ENCODE results near the gene TMEM269. TPM values are rescaled to one million over a fixed set of nuclear protein-coding genes. Genes with fewer than 3 reads are reported as not detected.

Gene TMEM269
- total RNA-seq, 1 donor from 2014 or later: 0.18 TPM

GRCh38 chr1:42847721-42848460, 63.1 kb downstream of the TMEM269 start:
- no peak for DNase-seq (ENCODE audit: low spot score)

GRCh38 chr1:42848823-42849537, 64.2 kb downstream of the TMEM269 start:
- DNase-seq (ENCODE audit: low spot score): no peak

GRCh38 chr1:42849944-42850343, 65.2 kb downstream of the TMEM269 start:
- no peak for DNase-seq (ENCODE audit: low spot score)

Other genes starting within 250 kb of the TMEM269 start
- 27.8 TPM for gene PPIH, start 126.6 kb upstream of the TMEM269 start, total RNA-seq
- 424 TPM for gene YBX1, start 102.6 kb upstream of the TMEM269 start, total RNA-seq
- gene CLDN19, start 44.8 kb upstream of the TMEM269 start, total RNA-seq: not detected
- 22.0 TPM for gene P3H1, start 18.0 kb upstream of the TMEM269 start, total RNA-seq
- 8.1 TPM for gene C1orf50, start 17.7 kb upstream of the TMEM269 start, total RNA-seq
- gene ERMAP, start 32.1 kb downstream of the TMEM269 start, total RNA-seq: 22.8 TPM
- gene SVBP, start 32.4 kb downstream of the TMEM269 start, total RNA-seq: 18.8 TPM
- gene ZNF691, start 61.6 kb downstream of the TMEM269 start, total RNA-seq: 8.6 TPM
- gene SLC2A1, start 173.9 kb downstream of the TMEM269 start, total RNA-seq: 246 TPM

Data from ureter (tissue), 1 donor.